ENCODE results near the gene TEAD3. TPM values are rescaled to one million over a fixed set of nuclear protein-coding genes. Genes with fewer than 3 reads are reported as not detected.
"Not testable (repeated sequence)": the region's sequence is repeated elsewhere in the genome, so short reads cannot be mapped to it uniquely, and the experiment has no call there.

Gene TEAD3
- total RNA-seq, 1 experiment from 2014 or later, result 5.6 TPM

DNA sequence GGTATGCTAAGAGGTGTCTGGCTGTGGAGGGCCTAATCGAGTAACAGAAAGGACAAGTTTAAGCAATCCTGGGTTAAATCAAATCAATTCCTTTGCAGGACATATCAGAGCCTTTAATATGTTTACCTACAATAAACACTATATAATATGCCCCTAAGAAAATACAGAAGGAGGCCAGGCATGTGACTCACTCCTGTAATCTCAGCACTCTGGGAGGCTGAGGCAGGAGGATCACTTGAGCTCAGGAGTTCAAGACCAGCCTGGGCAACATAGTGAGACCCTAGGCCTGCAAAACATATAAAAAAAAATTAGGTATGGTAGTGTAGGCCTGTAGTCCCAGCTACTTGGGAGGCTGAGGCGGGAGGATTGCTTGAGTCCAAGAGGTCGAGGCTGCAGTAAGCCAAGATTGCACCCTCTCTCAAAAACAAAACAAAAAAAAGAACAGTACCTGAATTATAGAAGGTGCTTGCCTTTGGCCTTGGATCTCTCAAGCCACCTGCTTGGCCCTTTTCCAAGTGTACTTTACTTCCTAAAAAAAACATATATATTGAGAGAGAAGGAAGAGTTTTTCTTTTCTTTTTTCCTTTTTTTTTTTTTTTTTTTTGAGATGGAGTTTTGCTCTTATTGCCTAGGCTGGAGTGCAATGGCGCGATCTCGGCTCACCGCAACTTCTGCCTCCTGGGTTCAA, 58.4 kb downstream of the TEAD3 start:
- DNase-seq (ENCODE audit: low read depth); in situ Hi-C loops (cut with HindIII; ENCODE audit: low pct_unique_long_range_greater_than_20kb, low sequenced_read_pairs): not testable (repeated sequence)

DNA sequence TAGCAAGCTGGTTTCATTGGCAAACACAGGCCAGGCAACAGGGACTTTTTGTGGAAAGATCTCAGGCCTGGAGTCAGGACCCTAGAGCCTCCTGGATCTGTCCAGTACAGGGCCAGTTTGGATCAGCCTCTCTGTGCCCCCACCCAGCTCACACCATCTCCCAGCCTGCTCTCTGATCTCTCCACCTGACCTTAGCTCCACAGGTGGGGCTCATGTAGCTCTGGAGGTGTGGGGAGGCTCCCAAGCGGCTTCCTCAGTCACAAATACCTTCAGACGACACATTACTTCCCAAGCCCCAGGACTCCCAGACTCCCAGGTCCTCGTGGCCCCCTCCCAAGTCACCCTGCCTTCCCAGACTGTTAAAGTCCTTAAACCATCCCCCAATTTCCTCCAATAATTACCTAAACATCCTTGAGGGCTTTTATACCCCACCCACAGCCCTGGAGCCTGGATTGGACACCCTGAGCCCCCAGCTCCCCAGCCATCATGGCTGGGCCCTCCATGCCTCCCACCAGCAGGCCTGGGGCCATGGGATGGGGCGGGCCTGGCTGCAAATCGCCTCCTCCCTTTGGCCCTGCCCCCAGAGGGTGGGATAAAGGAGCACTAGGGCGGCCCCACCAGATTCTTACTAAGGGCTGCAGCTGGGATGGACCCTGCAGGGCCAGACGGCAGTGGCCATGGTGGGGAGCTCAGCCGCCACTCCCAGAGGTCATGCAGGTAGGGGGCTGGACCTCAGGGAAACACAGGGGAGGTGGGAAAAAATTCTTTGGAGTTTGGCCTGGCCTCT, 60.6 kb downstream of the TEAD3 start:
- in situ Hi-C loops (cut with HindIII; ENCODE audit: low pct_unique_long_range_greater_than_20kb, low sequenced_read_pairs), result no loop called here
- no peak for DNase-seq (ENCODE audit: low read depth)

DNA sequence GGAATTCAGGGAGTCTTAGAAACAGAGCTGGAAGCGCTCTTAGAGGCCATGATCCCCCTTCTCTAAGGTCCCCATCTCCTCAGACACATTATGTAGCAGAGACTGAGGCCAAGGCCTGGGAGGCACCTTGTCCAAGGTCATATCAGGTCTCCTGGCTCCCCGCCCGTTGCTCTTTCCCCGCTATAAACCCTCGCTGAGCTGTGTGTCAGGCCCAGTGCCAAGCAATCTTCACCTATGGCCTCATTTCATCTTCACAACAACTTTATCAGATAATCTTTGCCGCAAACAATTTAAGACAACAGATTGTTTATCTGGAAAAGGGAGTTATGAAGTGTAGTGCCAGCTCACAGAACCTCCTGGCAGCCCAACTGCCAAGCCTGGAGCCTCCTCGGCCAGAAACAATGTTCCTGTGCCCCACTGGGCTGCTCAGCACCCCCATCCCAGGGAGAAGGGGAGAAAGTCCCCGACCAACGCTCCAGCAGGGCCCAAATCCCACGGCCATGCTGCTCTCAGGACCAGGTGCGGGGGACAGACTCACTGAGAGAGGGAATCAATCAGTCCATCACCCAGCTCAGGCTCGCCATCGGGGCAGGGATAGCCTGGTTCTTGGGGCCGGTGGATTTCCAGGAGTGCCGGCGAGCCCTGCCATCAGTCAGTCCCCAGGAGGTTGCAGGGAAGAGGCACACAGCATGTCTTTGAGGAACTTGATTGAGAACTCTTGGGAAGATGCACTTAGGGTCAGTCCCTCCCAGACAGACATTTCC, 61.6 kb downstream of the TEAD3 start:
- in situ Hi-C loops (cut with HindIII; ENCODE audit: low pct_unique_long_range_greater_than_20kb, low sequenced_read_pairs), result no loop called here

DNA sequence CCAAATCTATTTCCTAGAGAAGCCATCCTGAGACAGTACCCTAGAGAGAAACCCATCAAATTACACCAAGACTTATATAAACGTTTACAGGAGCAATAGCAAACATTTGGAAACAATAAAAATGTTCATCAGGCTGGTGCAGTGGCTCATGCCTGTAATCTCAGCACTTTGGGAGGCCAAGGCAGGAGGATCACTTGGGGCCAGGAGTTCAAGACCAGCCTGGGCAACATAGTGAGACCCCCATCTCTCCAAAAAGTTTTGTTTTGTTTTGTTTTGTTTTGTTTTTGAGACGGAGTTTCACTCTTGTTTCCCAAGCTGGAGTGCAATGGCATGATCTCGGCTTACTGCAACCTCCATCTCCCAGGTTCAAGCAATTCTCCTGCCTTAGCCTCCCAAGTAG, 64.2 kb downstream of the TEAD3 start:
- in situ Hi-C loops (cut with HindIII; ENCODE audit: low pct_unique_long_range_greater_than_20kb, low sequenced_read_pairs); DNase-seq (ENCODE audit: low read depth): not testable (repeated sequence)

More for the DNA sequence above, 61.6 kb downstream of the TEAD3 start:
- DNase-seq (ENCODE audit: low read depth), result no peak

DNA sequence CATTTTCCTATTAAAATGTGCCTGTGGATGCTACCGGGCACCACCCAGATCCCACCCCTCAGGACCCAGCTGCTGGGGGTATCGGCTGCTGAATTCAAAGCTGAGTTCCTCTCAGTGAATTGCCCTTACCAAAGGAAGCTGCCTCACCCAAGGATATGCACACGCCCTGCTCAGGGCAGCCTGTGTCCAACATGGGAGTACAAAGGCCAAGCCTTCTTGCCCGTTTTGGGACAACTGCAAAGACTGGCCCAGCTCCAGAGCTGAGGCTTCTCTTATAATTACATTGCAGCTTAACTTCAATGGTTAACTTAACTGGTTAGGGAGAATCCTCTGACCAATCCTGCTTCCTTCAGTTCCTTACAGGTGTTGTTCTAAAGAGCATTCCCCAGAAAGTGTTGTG, 64.6 kb downstream of the TEAD3 start:
- in situ Hi-C loops (cut with HindIII; ENCODE audit: low pct_unique_long_range_greater_than_20kb, low sequenced_read_pairs), result no loop called here
- no peak for DNase-seq (ENCODE audit: low read depth)

DNA sequence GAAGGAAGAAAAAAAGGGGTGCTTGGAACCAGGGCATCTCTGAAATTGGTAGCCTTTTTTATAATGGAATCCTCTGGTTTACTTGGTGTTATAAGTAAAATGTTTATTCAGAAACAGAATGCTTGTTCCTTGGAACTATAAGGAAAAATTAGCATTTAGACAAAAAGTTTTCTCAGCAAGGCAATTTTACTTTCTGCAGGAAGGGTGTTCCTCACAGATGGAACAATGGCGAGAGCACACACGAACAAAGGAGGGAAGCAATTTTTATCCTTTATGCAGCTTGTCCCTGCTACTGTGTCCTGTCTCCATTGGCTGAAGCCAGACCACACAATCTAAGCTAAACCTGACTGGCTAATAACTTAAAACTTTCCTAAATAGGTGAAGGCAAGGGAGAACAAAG, 67.4 kb downstream of the TEAD3 start:
- DNase-seq (ENCODE audit: low read depth), result no peak
- in situ Hi-C loops (cut with HindIII; ENCODE audit: low pct_unique_long_range_greater_than_20kb, low sequenced_read_pairs), result no loop called here

DNA sequence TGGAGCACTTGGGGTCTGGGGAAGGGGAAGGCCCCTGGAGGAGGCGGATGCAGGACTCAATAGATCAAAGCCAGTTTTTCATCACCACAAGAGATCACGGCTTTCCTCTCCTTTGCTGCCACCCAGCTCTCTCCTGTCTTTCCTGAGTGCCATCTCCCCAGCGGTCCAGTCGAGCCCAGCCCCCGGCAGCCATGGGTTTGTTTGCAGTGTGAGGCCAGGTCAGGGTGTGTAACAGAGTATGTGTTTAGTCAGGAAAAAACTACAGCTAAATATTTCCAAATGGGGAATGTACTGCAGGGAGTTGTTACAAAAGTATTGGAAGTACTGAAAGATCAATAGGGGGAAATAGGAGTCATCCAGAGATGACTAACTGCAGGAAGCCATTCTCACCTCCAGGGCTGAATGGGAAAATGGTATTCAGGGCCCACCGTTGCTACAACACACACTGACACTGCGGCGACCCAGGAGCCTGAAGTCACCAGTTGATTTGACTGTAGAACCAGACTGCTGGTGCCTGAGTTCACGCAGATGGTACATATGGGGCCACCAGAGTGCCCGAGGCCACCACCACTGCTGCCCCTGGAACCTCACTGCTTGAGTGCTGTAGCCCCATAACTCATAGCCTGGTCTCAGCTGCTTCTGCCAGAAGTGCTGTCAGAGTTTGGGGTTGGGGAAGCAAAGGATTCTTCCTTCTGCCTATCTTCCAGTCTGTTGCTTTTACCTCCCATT, 68.3 kb downstream of the TEAD3 start:
- in situ Hi-C loops (cut with HindIII; ENCODE audit: low pct_unique_long_range_greater_than_20kb, low sequenced_read_pairs), result no loop called here
- DNase-seq (ENCODE audit: low read depth), result no peak

DNA sequence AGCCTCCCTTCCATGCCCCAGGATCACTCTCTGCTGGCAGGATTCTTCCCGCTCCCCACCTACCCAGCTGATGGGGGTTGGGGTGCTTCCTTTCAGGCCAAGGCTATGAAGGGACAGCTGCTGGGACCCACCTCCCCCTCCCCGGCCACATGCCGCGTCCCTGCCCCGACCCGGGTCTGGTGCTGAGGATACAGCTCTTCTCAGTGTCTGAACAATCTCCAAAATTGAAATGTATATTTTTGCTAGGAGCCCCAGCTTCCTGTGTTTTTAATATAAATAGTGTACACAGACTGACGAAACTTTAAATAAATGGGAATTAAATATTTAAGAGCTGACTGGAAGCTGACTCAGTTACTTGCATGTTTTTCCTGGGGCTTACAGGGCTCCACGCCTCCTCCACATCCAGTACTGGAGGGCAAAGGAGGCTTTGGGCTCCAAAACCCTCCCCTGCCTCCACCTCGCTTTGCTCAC, 69.0 kb downstream of the TEAD3 start:
- in situ Hi-C loops (cut with HindIII; ENCODE audit: low pct_unique_long_range_greater_than_20kb, low sequenced_read_pairs), result no loop called here
- no peak for DNase-seq (ENCODE audit: low read depth)

DNA sequence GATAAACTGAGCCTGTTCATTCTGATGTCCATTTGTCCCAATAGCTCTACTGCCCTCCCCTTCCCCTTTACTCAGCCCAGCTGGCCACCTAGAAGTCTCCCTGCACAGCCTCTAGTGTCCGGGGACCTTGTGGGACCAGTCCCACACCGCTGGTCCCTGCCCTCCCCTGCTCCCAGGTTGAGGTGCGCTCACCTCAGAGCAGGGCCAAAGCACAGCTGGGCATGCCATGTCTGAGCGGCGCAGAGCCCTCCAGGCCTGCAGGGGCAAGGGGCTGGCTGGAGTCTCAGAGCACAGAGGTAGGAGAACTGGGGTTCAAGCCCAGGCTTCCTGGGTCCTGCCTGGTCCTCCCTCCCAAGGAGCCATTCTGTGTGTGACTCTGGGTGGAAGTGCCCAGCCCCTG, 69.4 kb downstream of the TEAD3 start:
- DNase-seq (ENCODE audit: low read depth), result no peak
- in situ Hi-C loops (cut with HindIII; ENCODE audit: low pct_unique_long_range_greater_than_20kb, low sequenced_read_pairs), result no loop called here

DNA sequence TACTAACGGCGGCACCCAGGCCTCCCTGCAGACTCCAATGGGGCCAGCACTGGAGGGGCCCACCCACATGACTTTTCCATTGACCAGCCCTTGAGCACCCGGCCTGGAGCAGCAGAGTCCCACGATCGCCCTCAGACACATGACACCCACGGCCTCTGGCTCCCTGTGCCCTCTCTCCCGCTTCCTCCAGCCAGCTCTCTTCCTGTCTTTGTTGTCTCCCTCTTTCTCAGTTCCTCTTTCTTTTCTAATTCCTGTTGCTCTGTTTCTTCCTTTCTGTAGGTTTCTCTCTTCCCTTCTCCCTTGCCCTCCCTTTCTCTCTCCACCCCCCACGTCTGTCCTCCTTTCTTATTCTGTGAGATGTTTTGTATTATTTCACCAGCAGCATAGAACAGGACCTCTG, 70.8 kb downstream of the TEAD3 start:
- no peak for DNase-seq (ENCODE audit: low read depth)
- in situ Hi-C loops (cut with HindIII; ENCODE audit: low pct_unique_long_range_greater_than_20kb, low sequenced_read_pairs), result no loop called here

DNA sequence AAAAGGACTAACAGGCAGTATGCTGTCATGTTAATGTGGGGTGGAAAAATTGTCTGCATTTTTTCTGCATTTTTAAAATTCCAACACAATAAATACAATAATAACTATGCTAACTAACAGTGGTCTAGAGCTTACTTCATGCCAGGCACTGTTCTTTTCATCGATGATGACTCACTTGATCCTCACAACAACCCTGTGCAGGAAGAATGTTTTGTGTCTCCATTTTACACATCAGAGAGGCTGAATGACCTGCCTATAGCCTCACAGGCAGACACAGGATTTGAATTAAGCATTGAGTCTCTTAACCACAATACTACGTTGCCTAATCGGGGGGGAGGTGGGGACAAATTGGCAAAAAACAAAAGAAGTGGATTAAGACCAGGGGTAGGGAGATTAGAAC, 71.6 kb downstream of the TEAD3 start:
- in situ Hi-C loops (cut with HindIII; ENCODE audit: low pct_unique_long_range_greater_than_20kb, low sequenced_read_pairs), result no loop called here
- DNase-seq (ENCODE audit: low read depth), result peak; percentile 7

Other genes starting within 250 kb of the TEAD3 start
- gene ZNF76, start 237.3 kb downstream of the TEAD3 start, total RNA-seq (2014; rRNA removed; shearing (Covaris generic); ENCODE audit: low replicate concordance), result 15.2 and 18.3 TPM in 2 replicates
- 15.2 and 16.5 TPM in 2 replicates for gene DEF6, start 199.3 kb downstream of the TEAD3 start, total RNA-seq (2014; rRNA removed; shearing (Covaris generic); ENCODE audit: low replicate concordance)
- 2.8 TPM in 2 replicates for gene PPARD, start 154.5 kb downstream of the TEAD3 start, total RNA-seq (2014; rRNA removed; shearing (Covaris generic); ENCODE audit: low replicate concordance)
- 11.1 and 14.5 TPM in 2 replicates for gene FANCE, start 44.7 kb downstream of the TEAD3 start, total RNA-seq (2014; rRNA removed; shearing (Covaris generic); ENCODE audit: low replicate concordance)
- gene RPL10A, start 28.7 kb downstream of the TEAD3 start, total RNA-seq (2014; rRNA removed; shearing (Covaris generic); ENCODE audit: low replicate concordance), result 2,032 and 2,052 TPM in 2 replicates
- not detected in 2 replicates for gene TULP1, start 15.8 kb upstream of the TEAD3 start, total RNA-seq (2014; rRNA removed; shearing (Covaris generic); ENCODE audit: low replicate concordance)
- gene FKBP5, start 191.8 kb upstream of the TEAD3 start, total RNA-seq (2014; rRNA removed; shearing (Covaris generic); ENCODE audit: low replicate concordance), result 4.3 and 6.9 TPM in 2 replicates
- gene ARMC12, start 240.0 kb upstream of the TEAD3 start, total RNA-seq (2014; rRNA removed; shearing (Covaris generic); ENCODE audit: low replicate concordance), result 1.9 and 4.6 TPM in 2 replicates

All from Caki2 (cell line).